ENCODE measurements around the gene WFIKKN1. TPM values are rescaled to one million over a fixed set of nuclear protein-coding genes. Genes with fewer than 3 reads are reported as not detected.
A peak's percentile ranks its signal among the peaks of the same experiment; 100 is the strongest.

WFIKKN1 gene
- total and polyA plus RNA-seq, 8 donors, result 0.11 to 1.4 (median 0.52) TPM

- Histone ChIP-seq H3K36me3 (peaks cover 0 to 36% of the 10 kb centered on the region in 2 donors), H3K27ac (no peak overlapping the region), H3K9me3 (no peaks in the 10 kb centered on the region), H3K4me3 (no peak overlapping the region), H3K27me3 (peaks cover 0 to 33% of the 10 kb centered on the region in 2 donors), H3K4me1 (peaks cover 23 to 53% of the 10 kb centered on the region in 2 donors)
- no peak for DNase-seq
- TF ChIP-seq CTCF (IDR thresholded peaks at IDR 0.05), result no peak
- ATAC-seq, result no peak
- intact Hi-C loops (cut with DNase I), result no loop called here
These were observed 46.8 kb downstream of the WFIKKN1 start for GRCh38 chr16:677316-678190.

GRCh38 chr16:678209-678857 lies 47.5 kb downstream of the WFIKKN1 start:
- no peak for TF ChIP-seq CTCF (IDR thresholded peaks at IDR 0.05)
- H3K27me3 ChIP-seq, result peaks cover 0 to 33% of the 10 kb centered on the region in 2 donors
- peaks cover 0 to 36% of the 10 kb centered on the region in 2 donors for H3K36me3 ChIP-seq
- intact Hi-C loops (cut with DNase I), result no loop called here
- H3K27ac ChIP-seq, result no peak overlapping the region
- peaks cover 25 to 61% of the 10 kb centered on the region in 2 donors for H3K4me1 ChIP-seq
- DNase-seq (no peak), ATAC-seq (no peak)
- H3K4me3 ChIP-seq, result no peak overlapping the region
- H3K9me3 ChIP-seq, result no peaks in the 10 kb centered on the region

- DNase-seq, result peak in 3 of 4 donors; percentile 80 to 89 (median 80)
- H3K4me1 ChIP-seq, result peaks cover 30 to 68% of the 10 kb centered on the region in 2 donors
These were observed 48.4 kb downstream of the WFIKKN1 start for GRCh38 chr16:678858-679813.

More at GRCh38 chr16:678858-679813, 48.4 kb downstream of the WFIKKN1 start:
- peak overlapping the region; percentile 65 to 67 for H3K27ac ChIP-seq
- H3K9me3 ChIP-seq, result no peaks in the 10 kb centered on the region
- peaks cover 0 to 30% of the 10 kb centered on the region in 2 donors for H3K36me3 ChIP-seq
- peak overlapping the region; percentile 34 to 70 for H3K4me3 ChIP-seq
- peak; percentile 25 for ATAC-seq
- intact Hi-C loops (cut with DNase I), result no loop called here
- peaks cover 0 to 33% of the 10 kb centered on the region in 2 donors for H3K27me3 ChIP-seq
- TF ChIP-seq CTCF (IDR thresholded peaks at IDR 0.05), result no peak

All from left lung (tissue), 10 donors.